Right cardiac atrium (tissue), 5 donors: ENCODE measurements around the gene FGD3. TPM values are rescaled to one million over a fixed set of nuclear protein-coding genes. Genes with fewer than 3 reads are reported as not detected.

ENCODE experiments used
- ATAC-seq, 2 donors: fragments of 200-7000 bp; cut with Tn5 transposase; one replicate each; pipeline versions ENCODE4 v1.8.0 to v1.9.1; 2020; ENCODE audit warnings: moderate library complexity in 2 of 2, mild to moderate bottlenecking in 1 of 2
- DNase-seq, 3 donors: peaks; one replicate each; pipeline ENCODE4 v3.0.0-alpha.2; 2020
- H3K27ac ChIP-seq: one replicate; pipeline ENCODE4 v1.5.1; 2013; ENCODE audit warnings: mild to moderate bottlenecking, low read length, control low read depth, moderate library complexity
- H3K27me3 ChIP-seq: one replicate; pipeline ENCODE4 v1.6.1; 2013; ENCODE audit not compliant: control insufficient read depth, insufficient read depth
- H3K4me1 ChIP-seq: one replicate; pipeline ENCODE4 v1.6.1; 2013; ENCODE audit warnings: low read length; ENCODE audit not compliant: control insufficient read depth, insufficient read depth
- H3K4me3 ChIP-seq: one replicate; pipeline ENCODE4 v1.5.1; 2013; ENCODE audit warnings: low read length, control low read depth
- H3K9me3 ChIP-seq: one replicate; pipeline ENCODE4 v1.6.1; 2013; ENCODE audit warnings: low read length; ENCODE audit not compliant: control insufficient read depth
- WGBS: extraction: QIAGEN DNeasy Blood & Tissue Kit; methylation state at CpG from one replicate; pipeline ENCODE4 v1.1.7; 2013; 5-methylcytosine and 5-hydroxymethylcytosine counted together
- intact Hi-C, 4 donors: fragments of 100-400 bp; cut with DNase I; formaldehyde crosslinking; loops; one replicate each; pipeline versions ENCODE4 v1.11.0 to v1.14.0; 2022 to 2023
- polyA plus RNA-seq: library from polyadenylated mRNA; stranded (reverse); fragments of 200-250 nt; gene quantifications from one replicate; pipeline ENCODE4 v1.2.3, GENCODE V29; 2013
- total RNA-seq, 4 donors: library from RNA; stranded (reverse); fragmentation: NEBNext Ultra II Directional; extraction: Animal tissue kit (Norgen Biotek cat#: 25700); gene quantifications; one replicate each; pipeline ENCODE4 v1.2.1, GENCODE V29; 2021
- donor health status: healthy with polysubstance abuse.
- donor health status: DM: no; HTN: yes; CAD: no.
- donor health status: DM: no; HTN: no; CAD: no.
- donor health status: DM: no; HTN: yes; CAD: no; lungs with severe emphysema.
- donor health status: DM: yes; HTN: yes; CAD: no.

The FGD3 gene
- total and polyA plus RNA-seq, 5 donors, result 1.1 to 3.2 (median 2.9) TPM

- H3K27ac ChIP-seq, result no peak overlapping the region
- intact Hi-C loops, result no loop called here
- no peaks in the 10 kb centered on the region for H3K9me3 ChIP-seq
- no peaks in the 10 kb centered on the region for H3K27me3 ChIP-seq
- ATAC-seq (no peak), DNase-seq (no peak)
- no peak overlapping the region for H3K4me3 ChIP-seq
- 88% methylated on average over 19 of the region's 19 CpGs for WGBS
- H3K4me1 ChIP-seq, result no peaks in the 10 kb centered on the region
Measured at GRCh38 chr9:92969516-92970466, 22.5 kb downstream of the FGD3 start.

GRCh38 chr9:92970467-92970923, 23.2 kb downstream of the FGD3 start:
- intact Hi-C loops, result no loop called here
- Histone ChIP-seq H3K9me3 (no peaks in the 10 kb centered on the region), H3K4me1 (no peaks in the 10 kb centered on the region), H3K27me3 (no peaks in the 10 kb centered on the region), H3K27ac (no peak overlapping the region), H3K4me3 (no peak overlapping the region)
- ATAC-seq (no peak), DNase-seq (no peak)
- WGBS, result 75% methylated on average over 5 of the region's 5 CpGs

DNA sequence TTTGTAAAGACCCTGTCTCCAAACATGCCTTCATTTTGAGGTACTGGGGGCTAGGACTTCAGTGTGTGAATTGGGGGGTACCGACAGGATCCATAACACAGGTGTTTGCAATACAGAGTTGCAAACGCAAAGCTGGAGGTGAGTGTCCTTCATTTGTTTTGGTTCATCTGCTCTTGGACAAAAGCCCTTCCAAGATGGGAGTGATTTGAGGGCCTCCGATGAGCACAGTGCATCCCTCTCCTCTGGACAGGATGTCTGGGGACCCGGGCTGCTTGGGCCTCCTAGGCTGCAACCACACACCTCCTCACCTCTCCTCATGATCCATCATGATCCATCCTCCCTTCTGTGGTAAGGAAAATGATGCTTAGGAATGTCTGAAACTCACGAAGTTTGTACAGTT, 23.8 kb downstream of the FGD3 start:
- no peak for ATAC-seq
- Histone ChIP-seq H3K4me1 (no peaks in the 10 kb centered on the region), H3K9me3 (no peaks in the 10 kb centered on the region), H3K27ac (no peak overlapping the region), H3K4me3 (no peak overlapping the region), H3K27me3 (no peaks in the 10 kb centered on the region)
- intact Hi-C loops, result no loop called here
- DNase-seq, result no peak
- 68% methylated on average over 5 of the region's 5 CpGs for WGBS

GRCh38 chr9:92971776-92972175, 24.5 kb downstream of the FGD3 start:
- DNase-seq, result no peak
- intact Hi-C loops, result no loop called here
- no peaks in the 10 kb centered on the region for H3K27me3 ChIP-seq
- H3K27ac ChIP-seq, result no peak overlapping the region
- no peak for ATAC-seq
- no peak overlapping the region for H3K4me3 ChIP-seq
- H3K4me1 ChIP-seq, result no peaks in the 10 kb centered on the region
- 98% methylated on average over 1 of the region's 1 CpG for WGBS
- no peaks in the 10 kb centered on the region for H3K9me3 ChIP-seq

GRCh38 chr9:92973700-92974099, 26.4 kb downstream of the FGD3 start:
- no peaks in the 10 kb centered on the region for H3K4me1 ChIP-seq
- H3K9me3 ChIP-seq, result no peaks in the 10 kb centered on the region
- H3K27ac ChIP-seq, result no peak overlapping the region
- DNase-seq, result no peak
- no peak for ATAC-seq
- H3K27me3 ChIP-seq, result no peaks in the 10 kb centered on the region
- WGBS, result 96% methylated on average over 7 of the region's 7 CpGs
- intact Hi-C loops, result no loop called here
- no peak overlapping the region for H3K4me3 ChIP-seq

- H3K4me1 ChIP-seq, result no peaks in the 10 kb centered on the region
- ATAC-seq, result no peak
Measured at GRCh38 chr9:92974161-92974661, 26.9 kb downstream of the FGD3 start.

DNA sequence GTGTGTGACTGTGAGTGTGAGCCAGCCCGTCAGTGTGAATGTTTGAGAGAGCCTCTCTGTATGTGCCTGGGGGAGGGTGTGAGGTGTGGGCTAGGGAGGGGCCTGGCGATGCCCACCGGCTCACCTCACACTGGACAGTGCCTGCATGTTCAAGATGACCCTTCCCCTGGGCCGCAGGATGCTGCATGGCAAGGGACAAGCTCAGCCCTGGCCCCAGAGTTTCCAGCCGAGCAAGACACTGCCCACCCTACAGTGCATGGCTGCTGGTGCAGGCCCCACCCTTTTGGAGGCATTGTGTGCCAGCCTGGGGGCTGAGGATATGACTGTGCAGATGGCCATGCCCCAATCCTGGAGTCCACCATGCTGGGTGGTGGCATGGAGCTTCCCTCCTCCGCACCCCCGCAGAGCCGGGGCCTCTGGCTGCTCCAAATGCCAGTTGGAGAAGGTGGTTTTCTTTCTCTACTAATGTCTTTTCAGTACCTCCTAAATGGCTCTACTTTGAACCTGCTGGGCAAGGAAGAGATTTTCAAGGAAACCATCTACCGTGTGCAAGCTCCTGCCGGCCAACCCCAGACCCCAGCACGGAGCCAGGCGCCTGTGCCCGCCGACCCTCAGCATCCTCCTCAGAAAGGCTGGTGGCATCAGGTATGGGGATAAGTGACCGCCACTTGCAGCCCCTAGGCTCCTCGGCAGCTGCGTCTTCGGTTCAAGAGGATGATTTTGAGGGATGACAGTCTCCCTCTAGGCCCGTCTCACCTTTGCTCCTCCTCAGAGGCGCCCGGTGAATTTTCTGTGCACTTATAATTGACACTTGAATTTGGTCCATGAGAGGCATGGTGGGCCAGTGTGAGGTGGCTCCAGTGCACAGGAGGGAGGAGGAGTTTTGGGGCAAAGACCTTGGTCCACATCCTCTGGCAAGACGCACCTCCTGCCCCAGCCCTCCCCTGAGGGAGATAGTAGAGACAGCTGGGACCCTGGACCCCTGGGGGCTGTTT, 27.7 kb downstream of the FGD3 start:
- no peak for DNase-seq
- WGBS, result 89% methylated on average over 22 of the region's 22 CpGs

More at GRCh38 chr9:92974161-92974661, 26.9 kb downstream of the FGD3 start:
- H3K9me3 ChIP-seq, result no peaks in the 10 kb centered on the region
- DNase-seq, result no peak
- H3K4me3 ChIP-seq, result no peak overlapping the region
- 78% methylated on average over 10 of the region's 10 CpGs for WGBS
- intact Hi-C loops, result no loop called here
- no peaks in the 10 kb centered on the region for H3K27me3 ChIP-seq
- H3K27ac ChIP-seq, result no peak overlapping the region

DNA sequence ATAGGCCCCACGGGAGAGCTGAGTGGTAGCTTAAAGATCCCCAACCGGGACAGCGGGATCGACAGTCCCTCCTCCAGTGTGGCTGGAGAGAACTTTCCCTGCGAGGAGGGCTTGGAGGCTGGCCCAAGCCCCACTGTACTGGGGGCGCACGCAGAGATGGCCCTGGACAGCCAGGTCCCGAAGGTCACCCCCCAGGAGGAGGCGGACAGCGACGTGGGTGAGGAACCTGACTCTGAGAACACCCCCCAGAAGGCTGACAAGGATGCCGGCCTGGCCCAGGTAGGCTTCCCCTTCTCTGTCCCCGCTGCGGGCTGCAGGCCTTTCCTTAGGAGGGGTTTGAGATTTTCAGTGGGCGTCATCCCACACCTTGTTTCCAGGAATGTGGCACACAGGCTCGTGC, 29.1 kb downstream of the FGD3 start:
- no peaks in the 10 kb centered on the region for H3K9me3 ChIP-seq
- no peak overlapping the region for H3K4me3 ChIP-seq
- H3K27ac ChIP-seq, result no peak overlapping the region
- DNase-seq (no peak), ATAC-seq (peak in 1 of 2 donors; percentile 23)
- no peaks in the 10 kb centered on the region for H3K4me1 ChIP-seq
- WGBS, result 89% methylated on average over 16 of the region's 16 CpGs
- intact Hi-C loops, result no loop called here
- H3K27me3 ChIP-seq, result no peaks in the 10 kb centered on the region

More for the DNA sequence above, 27.7 kb downstream of the FGD3 start:
- H3K9me3 ChIP-seq, result no peaks in the 10 kb centered on the region
- no peaks in the 10 kb centered on the region for H3K27me3 ChIP-seq
- peak in 1 of 2 donors; percentile 34 for ATAC-seq
- intact Hi-C loops, result no loop called here
- no peaks in the 10 kb centered on the region for H3K4me1 ChIP-seq
- no peak overlapping the region for H3K4me3 ChIP-seq
- no peak overlapping the region for H3K27ac ChIP-seq

- Histone ChIP-seq H3K4me1 (no peaks in the 10 kb centered on the region), H3K9me3 (no peaks in the 10 kb centered on the region), H3K27me3 (no peaks in the 10 kb centered on the region), H3K4me3 (no peak overlapping the region), H3K27ac (no peak overlapping the region)
- intact Hi-C loops, result no loop called here
- no peak for ATAC-seq
- DNase-seq, result no peak
- WGBS, result 95% methylated on average over 12 of the region's 12 CpGs
Measured at GRCh38 chr9:92977279-92977678, 30.0 kb downstream of the FGD3 start.

- 39% methylated on average over 4 of the region's 4 CpGs for WGBS
Measured at GRCh38 chr9:92978345-92978875, 31.1 kb downstream of the FGD3 start.

More at GRCh38 chr9:92978345-92978875, 31.1 kb downstream of the FGD3 start:
- H3K9me3 ChIP-seq, result no peaks in the 10 kb centered on the region
- intact Hi-C loops, result no loop called here
- H3K27ac ChIP-seq, result no peak overlapping the region
- DNase-seq, result no peak
- no peak for ATAC-seq
- no peaks in the 10 kb centered on the region for H3K27me3 ChIP-seq
- H3K4me3 ChIP-seq, result no peak overlapping the region
- H3K4me1 ChIP-seq, result no peaks in the 10 kb centered on the region
